Keratinocyte (primary cell): Measurements from ENCODE around the gene KCNK18. TPM values are rescaled to one million over a fixed set of nuclear protein-coding genes. Genes with fewer than 3 reads are reported as not detected.

ENCODE experiments used
- DNase-seq: peaks from one replicate; pipeline ENCODE4 v3.0.0-alpha.2; 2011; ENCODE audit warnings: low read depth, missing footprints, low spot score
- FAIRE-seq: peaks from 2 replicates; lab custom pipeline; 2011; peaks lifted over from hg19 to GRCh38; lab: Jason Lieb, UNC
- H2AFZ ChIP-seq: 2 replicates; pipeline ENCODE4 v1.6.0; 2012; ENCODE audit warnings: low read length, control low read depth, inconsistent platforms; ENCODE audit not compliant: control insufficient read depth
- H3K27ac ChIP-seq: 2 replicates; pipeline ENCODE4 v1.5.1; 2011; ENCODE audit warnings: low read length; ENCODE audit not compliant: control insufficient read depth, insufficient read depth
- H3K27me3 ChIP-seq: 3 replicates; pipeline ENCODE4 v1.6.0; 2011; ENCODE audit warnings: low read length; ENCODE audit not compliant: control insufficient read depth, insufficient read depth; ENCODE audit errors: extremely low read depth
- H3K36me3 ChIP-seq, 2 experiments: 2 replicates in 1 of 2; 3 replicates in 1 of 2; pipeline ENCODE4 v1.5.1; 2011; ENCODE audit warnings: low read length in 2 of 2, mild to moderate bottlenecking in 1 of 2; ENCODE audit not compliant: control insufficient read depth in 2 of 2, insufficient read depth in 2 of 2; ENCODE audit errors: extremely low read depth in 1 of 2
- H3K4me1 ChIP-seq: 3 replicates; pipeline ENCODE4 v1.5.1; 2011; ENCODE audit warnings: low read length; ENCODE audit not compliant: control insufficient read depth, insufficient read depth; ENCODE audit errors: extremely low read depth
- H3K4me2 ChIP-seq: 3 replicates; pipeline ENCODE4 v1.6.0; 2011; ENCODE audit warnings: low read depth, low read length; ENCODE audit not compliant: control insufficient read depth, insufficient read depth; ENCODE audit errors: extremely low read depth
- H3K4me3 ChIP-seq, 3 experiments: fragments of 200-600 bp in 1 of 3; sonication (generic) in 1 of 3; 2 replicates in 2 of 3; 3 replicates in 1 of 3; pipeline ENCODE4 v1.5.1; 2011 to 2016; ENCODE audit warnings: low read length in 3 of 3, mild to moderate bottlenecking in 3 of 3, control low read depth in 2 of 3, inconsistent platforms in 1 of 3, low read depth in 1 of 3, mixed read lengths in 1 of 3, mixed run types in 1 of 3, moderate library complexity in 1 of 3; ENCODE audit not compliant: control insufficient read depth in 2 of 3, insufficient read depth in 2 of 3; ENCODE audit errors: extremely low read depth in 1 of 3
- H3K79me2 ChIP-seq: 2 replicates; pipeline ENCODE4 v1.6.0; 2012; ENCODE audit warnings: low read length; ENCODE audit not compliant: control insufficient read depth, insufficient read depth
- H3K9ac ChIP-seq: 3 replicates; pipeline ENCODE4 v1.6.0; 2011; ENCODE audit warnings: low read length; ENCODE audit not compliant: control insufficient read depth, insufficient read depth; ENCODE audit errors: extremely low read depth
- H3K9me1 ChIP-seq: 3 replicates; pipeline ENCODE4 v1.6.0; 2011; ENCODE audit warnings: low read length; ENCODE audit not compliant: control insufficient read depth, insufficient read depth; ENCODE audit errors: extremely low read depth
- H3K9me3 ChIP-seq: 2 replicates; pipeline ENCODE4 v1.5.1; 2012; ENCODE audit warnings: low read depth, low read length; ENCODE audit not compliant: control insufficient read depth
- H4K20me1 ChIP-seq: 3 replicates; pipeline ENCODE4 v1.6.0; 2011; ENCODE audit warnings: low read length; ENCODE audit not compliant: control insufficient read depth, insufficient read depth; ENCODE audit errors: extremely low read depth
- EZH2 ChIP-seq: IDR thresholded peaks from one replicate; pipeline ENCODE4 v1.6.1; 2012; ENCODE audit warnings: inconsistent platforms, mild to moderate bottlenecking, low read length, moderate library complexity
- dilution Hi-C: fragments of 300-500 bp; cut with MboI; formaldehyde crosslinking; loops from one replicate; pipeline ENCODE4 v1.7.0; 2020; ENCODE audit warnings: low sequenced_read_pairs; ENCODE audit not compliant: extremely low pct_ligation_motif_present
- polyA plus RNA-seq, 5 experiments: library from polyadenylated mRNA; depleted of rRNA in 3 of 5; stranded (reverse) in 3 of 5; stranded (forward) in 1 of 5; unstranded in 1 of 5; fragments of >200 nt; gene quantifications; 1 replicate in 1 of 5; 2 replicates in 3 of 5; 3 replicates in 1 of 5; pipeline versions ENCODE4 v1.2.1 to v1.2.3, GENCODE V29; 2011 to 2012; ENCODE audit warnings: missing spikeins in 2 of 5, low read depth in 1 of 5, low replicate concordance in 1 of 5
- TF ChIP-seq, protein P1 (sequence below), 3 experiments: IDR thresholded peaks in 1 of 3; conservative IDR thresholded peaks in 1 of 3; optimal IDR thresholded peaks in 1 of 3; 2 replicates in 2 of 3; 3 replicates in 1 of 3; pipeline versions ENCODE3 to v1.5.1; 2011; ENCODE audit warnings: low read length in 3 of 3, mild to moderate bottlenecking in 3 of 3, moderate library complexity in 2 of 3, control low read depth in 1 of 3, inconsistent platforms in 1 of 3; ENCODE audit not compliant: insufficient read depth in 2 of 3; ENCODE audit errors: extremely low read depth in 1 of 3

The KCNK18 gene
- polyA plus RNA-seq, 1 donor (not counting 4 experiments of a cell fraction or from before 2014, with no cell fraction given), result not detected

DNA sequence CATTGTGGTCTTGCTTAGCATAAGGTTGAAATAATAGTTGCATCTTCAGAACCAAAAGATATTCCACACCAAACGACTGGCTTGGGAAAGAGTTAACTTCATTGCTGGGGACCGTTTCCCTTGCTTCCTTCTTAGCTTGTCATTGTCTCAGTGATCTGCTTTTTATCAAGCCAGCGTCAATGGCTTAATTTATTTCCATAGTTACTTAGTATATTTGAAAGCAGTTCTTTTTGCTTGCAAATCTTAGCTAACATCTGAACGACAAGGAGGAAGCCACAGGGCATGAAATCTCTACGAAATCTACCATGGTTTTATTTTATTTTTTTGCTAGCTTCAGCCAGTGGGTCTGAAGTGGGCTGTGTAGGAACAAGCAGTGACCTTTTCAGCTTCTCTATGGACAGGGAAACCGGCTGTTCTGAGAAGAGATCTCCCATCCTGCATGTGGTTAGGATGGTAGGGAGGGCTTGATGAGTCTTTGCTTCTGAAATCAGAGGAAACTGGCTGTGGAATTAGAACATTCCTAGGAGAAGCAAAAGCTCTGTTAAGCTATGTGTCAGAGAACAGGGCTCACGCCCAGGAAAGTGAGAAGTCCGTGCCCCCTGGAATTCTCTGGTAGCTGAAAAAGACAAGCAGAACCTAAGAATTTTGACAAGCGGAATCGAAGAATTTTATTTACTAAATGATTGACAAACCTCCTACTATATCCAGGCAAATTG, 51.6 kb downstream of the KCNK18 start:
- no peaks in the 10 kb centered on the region for H3K9me1 ChIP-seq
- FAIRE-seq, result no peak

DNA sequence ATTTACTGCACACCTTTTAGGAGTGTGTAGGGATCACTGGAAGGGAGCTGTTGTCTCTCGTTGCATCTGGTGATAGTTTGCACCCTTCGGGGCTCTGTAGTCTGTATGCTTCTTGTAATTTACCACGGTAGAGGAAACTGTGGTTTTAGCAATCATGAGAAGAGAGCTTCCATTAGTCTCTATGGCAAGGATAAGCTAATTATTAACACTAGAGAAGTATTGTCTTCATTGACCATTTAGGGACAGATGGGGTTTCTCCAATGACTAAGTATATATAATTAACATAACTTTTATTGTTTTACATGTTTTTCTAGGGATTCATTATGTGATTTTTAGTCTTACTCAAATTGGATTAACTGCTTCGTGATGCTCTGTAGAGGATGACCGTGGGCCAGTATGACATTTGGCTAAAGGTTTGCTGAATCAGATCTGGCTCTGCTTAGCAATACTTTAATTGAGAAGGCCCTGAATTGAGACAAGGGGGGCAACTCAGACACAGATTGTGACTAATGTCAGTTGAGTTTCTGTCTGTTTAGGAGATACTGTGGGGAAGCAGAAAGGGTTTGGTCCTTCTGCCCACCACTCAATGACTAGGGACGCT, 52.3 kb downstream of the KCNK18 start:
- DNase-seq (no peak), FAIRE-seq (no peak)
- Histone ChIP-seq H3K36me3 (no peaks in the 10 kb centered on the region), H3K9me3 (no peaks in the 10 kb centered on the region), H3K4me2 (no peak overlapping the region), H3K4me3 (no peak overlapping the region), H3K27ac (no peak overlapping the region), H3K9ac (no peak overlapping the region), H3K9me1 (no peaks in the 10 kb centered on the region), H4K20me1 (no peaks in the 10 kb centered on the region), H2AFZ (no peak overlapping the region), H3K27me3 (peaks cover 40% of the 10 kb centered on the region), H3K79me2 (no peaks in the 10 kb centered on the region), H3K4me1 (no peaks in the 10 kb centered on the region)
- dilution Hi-C loops, result no loop called here
- no peak for TF ChIP-seq EZH2
- TF ChIP-seq, protein P1, sequence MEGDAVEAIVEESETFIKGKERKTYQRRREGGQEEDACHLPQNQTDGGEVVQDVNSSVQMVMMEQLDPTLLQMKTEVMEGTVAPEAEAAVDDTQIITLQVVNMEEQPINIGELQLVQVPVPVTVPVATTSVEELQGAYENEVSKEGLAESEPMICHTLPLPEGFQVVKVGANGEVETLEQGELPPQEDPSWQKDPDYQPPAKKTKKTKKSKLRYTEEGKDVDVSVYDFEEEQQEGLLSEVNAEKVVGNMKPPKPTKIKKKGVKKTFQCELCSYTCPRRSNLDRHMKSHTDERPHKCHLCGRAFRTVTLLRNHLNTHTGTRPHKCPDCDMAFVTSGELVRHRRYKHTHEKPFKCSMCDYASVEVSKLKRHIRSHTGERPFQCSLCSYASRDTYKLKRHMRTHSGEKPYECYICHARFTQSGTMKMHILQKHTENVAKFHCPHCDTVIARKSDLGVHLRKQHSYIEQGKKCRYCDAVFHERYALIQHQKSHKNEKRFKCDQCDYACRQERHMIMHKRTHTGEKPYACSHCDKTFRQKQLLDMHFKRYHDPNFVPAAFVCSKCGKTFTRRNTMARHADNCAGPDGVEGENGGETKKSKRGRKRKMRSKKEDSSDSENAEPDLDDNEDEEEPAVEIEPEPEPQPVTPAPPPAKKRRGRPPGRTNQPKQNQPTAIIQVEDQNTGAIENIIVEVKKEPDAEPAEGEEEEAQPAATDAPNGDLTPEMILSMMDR (optimal IDR thresholded peaks at IDR 0.05 in 1 of 3, IDR thresholded peaks at IDR 0.05 in 1 of 3, conservative IDR thresholded peaks at IDR 0.05 in 1 of 3; ENCODE audit: extremely low read depth in 1 of 3, insufficient read depth in 2 of 3, low read length in 3 of 3), result no peak

More for the DNA sequence above, 51.6 kb downstream of the KCNK18 start:
- no peaks in the 10 kb centered on the region for H3K9me3 ChIP-seq
- no peak overlapping the region for H2AFZ ChIP-seq
- dilution Hi-C loops, result no loop called here
- H3K4me3 ChIP-seq, result no peak overlapping the region
- no peaks in the 10 kb centered on the region for H3K36me3 ChIP-seq
- no peak overlapping the region for H3K27ac ChIP-seq
- DNase-seq, result no peak
- H3K9ac ChIP-seq, result no peak overlapping the region
- peaks cover 47% of the 10 kb centered on the region for H3K27me3 ChIP-seq
- no peaks in the 10 kb centered on the region for H3K4me1 ChIP-seq
- H3K4me2 ChIP-seq, result no peak overlapping the region
- no peak for TF ChIP-seq EZH2
- H3K79me2 ChIP-seq, result no peaks in the 10 kb centered on the region
- H4K20me1 ChIP-seq, result no peaks in the 10 kb centered on the region
